Measurements from ENCODE around the gene ZNF507. TPM values are rescaled to one million over a fixed set of nuclear protein-coding genes. Genes with fewer than 3 reads are reported as not detected.

ZNF507 gene
- total RNA-seq: 10 to 100 TPM; 25.2 to 27.6 TPM

DNA sequence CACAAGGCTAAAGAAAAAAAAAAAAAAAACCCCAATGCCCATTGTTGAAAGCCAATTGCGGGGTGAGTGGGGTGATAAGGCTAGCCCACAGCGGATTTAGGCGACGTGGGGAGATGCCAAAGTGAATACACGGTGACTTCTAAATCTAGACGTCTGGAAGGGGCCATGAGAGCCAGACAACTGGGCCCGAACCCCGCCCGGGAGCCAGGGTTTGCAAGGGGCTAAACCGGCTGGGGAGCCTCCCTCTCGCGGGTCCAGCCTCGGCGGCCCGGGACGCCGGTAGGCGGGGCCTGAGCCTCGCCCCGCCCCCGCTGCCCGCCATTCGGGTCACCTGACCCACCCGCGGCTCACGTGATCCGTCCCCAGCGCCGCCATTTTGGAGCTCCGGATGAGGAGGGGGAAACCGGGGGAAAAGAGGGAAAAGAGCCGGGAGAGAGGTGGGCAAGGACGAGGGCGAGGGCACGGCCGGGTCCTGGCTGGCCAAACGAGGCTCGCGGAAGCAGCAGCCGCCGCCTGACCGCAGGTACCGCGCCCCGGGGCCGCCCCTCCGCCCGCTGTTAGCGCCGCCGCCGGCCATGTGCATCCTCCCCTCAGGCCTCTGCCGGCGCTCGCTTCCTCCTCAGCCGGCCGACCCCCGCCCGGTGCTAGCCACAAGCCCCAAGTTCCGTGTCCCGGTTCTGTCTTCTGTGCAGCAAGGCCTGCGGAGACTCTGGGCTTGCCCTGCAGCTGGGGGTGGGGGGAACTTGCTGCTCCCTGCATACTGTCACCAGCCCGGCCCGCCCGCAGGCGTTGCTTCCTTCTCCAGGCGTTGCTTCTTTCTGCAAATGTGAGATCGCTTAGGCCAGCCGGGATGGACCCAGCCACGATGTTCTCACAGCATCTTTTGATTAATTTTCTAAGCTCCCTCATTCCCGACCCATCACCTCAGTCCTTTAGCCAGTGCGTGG lies at the start of gene ZNF507:
Gene ZNF507 (plus strand): TSS at position 350 of the 947 bp plus-strand sequence. CDS start 7,221 bp downstream, outside the sequence.
- H3K36me3 Mint-ChIP-seq (ENCODE audit: low read depth): peaks cover 26% of the 10 kb centered on the region
- ChIA-PET CTCF (interaction anchor here (0.6 to 2.4 kb wide), 7 partner anchors 9 to 602 kb away, joined by 3 to 7 read pairs (median 3); partner anchors contain the start of gene DPY19L3), POLR2A (interaction anchor here (0.6 to 2.1 kb wide), 4 partner anchors 11 to 779 kb away, joined by 3 to 5 read pairs (median 4); partner anchors contain the start of gene DPY19L3)
- no peaks in the 10 kb centered on the region for H3K9me3 Mint-ChIP-seq (ENCODE audit: low read depth)
- peak within 1 kb of the TSS; percentile 92 for H3K4me3 Mint-ChIP-seq
- ATAC-seq (peak; percentile 82), DNase-seq (peak; percentile 93)
- H3K4me1 Mint-ChIP-seq: peaks cover 42% of the 10 kb centered on the region
- H3K27ac Mint-ChIP-seq: peak within 1 kb of the TSS; percentile 95
- intact Hi-C loops (cut with DNase I, micrococcal nuclease): loop anchor here (1.0 to 5.0 kb wide), 9 partner anchors 59 to 1133 kb away; partner anchors contain the start of genes DPY19L3 (in 2 of the 2), CEBPG (in 1 of the 2), FAAP24 (in 1 of the 2) and NUDT19 (in 1 of the 2)
- H3K27me3 Mint-ChIP-seq: peaks cover 2% of the 10 kb centered on the region

- POLR2A ChIA-PET: no interaction called here
- no peak for DNase-seq
- no peak for ATAC-seq
- CTCF ChIA-PET: no interaction called here
- peaks cover 14% of the 10 kb centered on the region for H3K27me3 Mint-ChIP-seq
- H3K27ac Mint-ChIP-seq: no peak overlapping the region
- no peaks in the 10 kb centered on the region for H3K36me3 Mint-ChIP-seq (ENCODE audit: low read depth)
- no peak overlapping the region for H3K4me3 Mint-ChIP-seq
- no peaks in the 10 kb centered on the region for H3K4me1 Mint-ChIP-seq
- intact Hi-C loops (cut with DNase I, micrococcal nuclease): no loop called here
- H3K9me3 Mint-ChIP-seq (ENCODE audit: low read depth): peaks cover 2% of the 10 kb centered on the region
Measured at GRCh38 chr19:32296694-32297093, 48.7 kb upstream of the ZNF507 start.

- Mint-ChIP-seq H3K27ac (no peak overlapping the region), H3K27me3 (peaks cover 26% of the 10 kb centered on the region), H3K4me1 (no peaks in the 10 kb centered on the region), H3K9me3 (ENCODE audit: low read depth) (peaks cover 13% of the 10 kb centered on the region), H3K4me3 (no peak overlapping the region), H3K36me3 (ENCODE audit: low read depth) (peaks cover 3% of the 10 kb centered on the region)
- ATAC-seq (no peak), DNase-seq (no peak)
- ChIA-PET CTCF (no interaction called here), POLR2A (no interaction called here)
- intact Hi-C loops (cut with DNase I, micrococcal nuclease): no loop called here
Measured at GRCh38 chr19:32302778-32303177, 42.6 kb upstream of the ZNF507 start.

GRCh38 chr19:32303193-32303592 lies 42.2 kb upstream of the ZNF507 start:
- Mint-ChIP-seq H3K27me3 (peaks cover 26% of the 10 kb centered on the region), H3K4me3 (no peak overlapping the region), H3K9me3 (ENCODE audit: low read depth) (peaks cover 13% of the 10 kb centered on the region), H3K27ac (no peak overlapping the region), H3K36me3 (ENCODE audit: low read depth) (peaks cover 3% of the 10 kb centered on the region), H3K4me1 (no peaks in the 10 kb centered on the region)
- ATAC-seq: no peak
- ChIA-PET CTCF (no interaction called here), POLR2A (no interaction called here)
- intact Hi-C loops (cut with DNase I, micrococcal nuclease): no loop called here
- DNase-seq: no peak

- DNase-seq (no peak), ATAC-seq (no peak)
- no peak overlapping the region for H3K27ac Mint-ChIP-seq
- H3K36me3 Mint-ChIP-seq (ENCODE audit: low read depth): peaks cover 3% of the 10 kb centered on the region
- peaks cover 30% of the 10 kb centered on the region for H3K27me3 Mint-ChIP-seq
- no peaks in the 10 kb centered on the region for H3K4me1 Mint-ChIP-seq
- CTCF ChIA-PET: no interaction called here
- intact Hi-C loops (cut with DNase I, micrococcal nuclease): no loop called here
- no peak overlapping the region for H3K4me3 Mint-ChIP-seq
- H3K9me3 Mint-ChIP-seq (ENCODE audit: low read depth): peaks cover 11% of the 10 kb centered on the region
- POLR2A ChIA-PET: no interaction called here
Measured at GRCh38 chr19:32307591-32307990, 37.8 kb upstream of the ZNF507 start.

DNA sequence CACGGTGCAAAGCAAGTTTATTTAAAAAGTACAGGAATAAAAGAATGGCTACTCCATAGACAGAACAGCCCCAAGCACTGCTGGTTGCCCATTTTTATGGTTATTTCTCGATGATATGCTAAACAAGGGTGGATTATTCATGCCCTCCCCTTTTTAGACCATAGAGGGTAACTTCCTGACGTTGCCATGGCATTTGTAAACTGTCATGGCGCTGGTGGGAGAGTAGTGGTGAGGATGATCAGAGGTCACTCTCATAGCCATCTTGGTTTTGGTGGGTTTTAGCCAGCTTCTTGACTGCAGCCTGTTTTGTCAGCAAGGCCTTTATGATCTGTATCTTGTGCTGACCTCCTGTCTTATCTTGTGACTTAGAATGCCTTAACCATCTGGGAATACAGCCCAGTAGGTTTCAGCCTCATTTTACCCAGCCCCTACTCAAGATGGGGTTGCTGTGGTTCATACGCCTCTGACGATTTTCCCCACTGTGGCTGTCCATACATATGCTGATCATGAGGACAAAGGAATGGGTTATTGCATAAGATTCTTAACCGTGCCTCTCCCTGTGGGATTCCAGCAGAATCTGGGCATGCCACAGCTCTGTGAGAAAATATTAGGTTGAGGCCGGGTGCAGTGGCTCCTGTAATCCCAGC lies 36.9 kb upstream of the ZNF507 start:
- Mint-ChIP-seq H3K4me1 (no peaks in the 10 kb centered on the region), H3K27ac (no peak overlapping the region), H3K36me3 (ENCODE audit: low read depth) (no peaks in the 10 kb centered on the region), H3K9me3 (ENCODE audit: low read depth) (peaks cover 1% of the 10 kb centered on the region), H3K4me3 (no peak overlapping the region), H3K27me3 (peaks cover 22% of the 10 kb centered on the region)
- ATAC-seq: no peak
- ChIA-PET CTCF (no interaction called here), POLR2A (no interaction called here)
- no peak for DNase-seq
- intact Hi-C loops (cut with DNase I, micrococcal nuclease): no loop called here

GRCh38 chr19:32309711-32310390 lies 35.6 kb upstream of the ZNF507 start:
- no peak overlapping the region for H3K4me3 Mint-ChIP-seq
- no peak for DNase-seq
- ChIA-PET POLR2A (no interaction called here), CTCF (no interaction called here)
- intact Hi-C loops (cut with DNase I, micrococcal nuclease): no loop called here
- peaks cover 22% of the 10 kb centered on the region for H3K27me3 Mint-ChIP-seq
- H3K9me3 Mint-ChIP-seq (ENCODE audit: low read depth): no peaks in the 10 kb centered on the region
- H3K4me1 Mint-ChIP-seq: no peaks in the 10 kb centered on the region
- H3K27ac Mint-ChIP-seq: no peak overlapping the region
- H3K36me3 Mint-ChIP-seq (ENCODE audit: low read depth): no peaks in the 10 kb centered on the region
- ATAC-seq: no peak

DNA sequence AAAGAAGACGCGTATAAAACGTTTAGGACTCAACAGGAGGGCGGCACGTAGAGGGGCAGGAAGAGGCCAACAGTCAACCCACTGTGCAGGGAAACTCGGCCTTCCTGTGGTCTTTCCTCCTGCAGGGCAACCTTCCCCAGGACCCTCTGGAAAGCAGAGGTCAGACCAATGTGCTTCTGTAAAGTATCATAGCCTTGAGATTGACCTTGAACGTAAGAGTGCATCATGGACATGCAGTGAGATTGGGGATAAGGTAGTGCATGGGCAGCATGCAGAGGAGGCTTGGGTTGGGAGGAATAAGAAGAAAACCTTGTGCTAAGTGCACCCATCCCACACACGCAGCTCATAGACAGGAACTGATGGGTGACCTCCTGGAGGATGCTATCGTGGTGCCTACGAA lies 34.0 kb upstream of the ZNF507 start:
- no peaks in the 10 kb centered on the region for H3K9me3 Mint-ChIP-seq (ENCODE audit: low read depth)
- no peaks in the 10 kb centered on the region for H3K36me3 Mint-ChIP-seq (ENCODE audit: low read depth)
- DNase-seq (no peak), ATAC-seq (no peak)
- intact Hi-C loops (cut with DNase I, micrococcal nuclease): no loop called here
- H3K27ac Mint-ChIP-seq: no peak overlapping the region
- H3K4me3 Mint-ChIP-seq: no peak overlapping the region
- ChIA-PET POLR2A (no interaction called here), CTCF (no interaction called here)
- no peaks in the 10 kb centered on the region for H3K4me1 Mint-ChIP-seq
- H3K27me3 Mint-ChIP-seq: peaks cover 22% of the 10 kb centered on the region

GRCh38 chr19:32313569-32314265 lies 31.7 kb upstream of the ZNF507 start:
- Mint-ChIP-seq H3K4me1 (no peaks in the 10 kb centered on the region), H3K27ac (no peak overlapping the region), H3K4me3 (no peak overlapping the region), H3K36me3 (ENCODE audit: low read depth) (no peaks in the 10 kb centered on the region), H3K9me3 (ENCODE audit: low read depth) (no peaks in the 10 kb centered on the region), H3K27me3 (peaks cover 14% of the 10 kb centered on the region)
- CTCF ChIA-PET: interaction anchor here (0.6 to 1.3 kb wide), 3 partner anchors 9 to 473 kb away, joined by 3 read pairs; no protein-coding TSS in a partner anchor
- DNase-seq (no peak), ATAC-seq (no peak)
- intact Hi-C loops (cut with DNase I, micrococcal nuclease): no loop called here
- POLR2A ChIA-PET: no interaction called here

DNA sequence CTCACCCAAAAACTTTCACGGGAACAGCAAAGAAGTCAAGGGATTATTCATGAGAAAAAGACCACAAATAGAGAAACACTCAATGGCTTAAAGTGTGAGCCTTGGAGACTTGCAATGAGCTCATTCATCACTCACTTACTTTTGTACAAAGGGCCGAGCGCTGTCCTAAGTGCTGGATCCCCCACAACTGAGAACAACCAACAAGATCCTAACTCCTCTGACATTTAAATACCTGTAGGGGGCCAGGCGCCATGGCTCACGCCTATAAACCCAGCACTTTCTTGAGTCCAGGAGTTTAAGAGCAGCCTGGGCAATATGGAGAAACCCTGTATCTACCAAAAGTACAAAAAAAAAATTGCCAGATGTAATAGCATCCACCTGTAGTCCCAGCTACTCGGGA lies 29.4 kb upstream of the ZNF507 start:
- ChIA-PET POLR2A (no interaction called here), CTCF (no interaction called here)
- peaks cover 6% of the 10 kb centered on the region for H3K27me3 Mint-ChIP-seq
- no peak overlapping the region for H3K4me3 Mint-ChIP-seq
- H3K36me3 Mint-ChIP-seq (ENCODE audit: low read depth): no peaks in the 10 kb centered on the region
- H3K4me1 Mint-ChIP-seq: no peaks in the 10 kb centered on the region
- H3K27ac Mint-ChIP-seq: no peak overlapping the region
- DNase-seq (no peak), ATAC-seq (no peak)
- intact Hi-C loops (cut with DNase I, micrococcal nuclease): no loop called here
- no peaks in the 10 kb centered on the region for H3K9me3 Mint-ChIP-seq (ENCODE audit: low read depth)

DNA sequence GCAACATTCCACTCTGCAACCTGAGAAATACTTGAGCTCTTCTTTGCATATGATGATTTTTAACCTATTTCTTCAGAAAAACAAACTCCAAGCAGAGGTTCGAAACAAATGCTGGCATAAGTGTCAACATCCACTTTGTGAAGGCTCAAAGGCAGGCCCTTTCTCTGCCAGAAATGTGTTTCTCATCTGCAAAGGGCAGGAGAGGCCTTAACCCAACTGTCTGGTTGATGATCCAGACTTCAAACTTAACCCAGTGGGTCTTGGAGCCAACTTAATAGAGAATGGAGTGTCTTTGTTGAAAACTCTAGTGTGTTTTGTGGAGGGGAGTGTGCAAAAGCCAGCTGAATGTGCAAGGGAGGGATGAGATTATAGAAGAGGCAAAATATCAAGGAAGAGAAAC lies 28.3 kb upstream of the ZNF507 start:
- H3K27ac Mint-ChIP-seq: no peak overlapping the region
- H3K9me3 Mint-ChIP-seq (ENCODE audit: low read depth): no peaks in the 10 kb centered on the region
- no peaks in the 10 kb centered on the region for H3K36me3 Mint-ChIP-seq (ENCODE audit: low read depth)
- peaks cover 5% of the 10 kb centered on the region for H3K27me3 Mint-ChIP-seq
- intact Hi-C loops (cut with DNase I, micrococcal nuclease): no loop called here
- ATAC-seq (no peak), DNase-seq (no peak)
- H3K4me3 Mint-ChIP-seq: no peak overlapping the region
- POLR2A ChIA-PET: interaction anchor here (0.7 kb wide), 1 partner anchor 922 kb away, joined by 3 read pairs; no protein-coding TSS in a partner anchor
- CTCF ChIA-PET: no interaction called here
- no peaks in the 10 kb centered on the region for H3K4me1 Mint-ChIP-seq
